HUES6 (cell line): ENCODE results near the gene DDIAS.
"Not testable (repeated sequence)": the region's sequence is repeated elsewhere in the genome, so short reads cannot be mapped to it uniquely, and the experiment has no call there.

ENCODE experiments used
- H3K27ac ChIP-seq: 2 replicates; pipeline ENCODE4 v1.7.0; 2013; ENCODE audit warnings: low read depth, mild to moderate bottlenecking, low read length, inconsistent platforms
- H3K27me3 ChIP-seq: 2 replicates; pipeline ENCODE4 v1.6.1; 2013; ENCODE audit warnings: low read length; ENCODE audit not compliant: control insufficient read depth, insufficient read depth
- H3K36me3 ChIP-seq: 2 replicates; pipeline ENCODE4 v1.6.1; 2013; ENCODE audit warnings: low read length; ENCODE audit not compliant: control insufficient read depth, insufficient read depth
- H3K4me1 ChIP-seq: 2 replicates; pipeline ENCODE4 v1.6.1; 2013; ENCODE audit warnings: low read length; ENCODE audit not compliant: control insufficient read depth, insufficient read depth
- H3K4me3 ChIP-seq: 2 replicates; pipeline ENCODE4 v1.5.1; 2013; ENCODE audit warnings: low read depth, low read length
- H3K9ac ChIP-seq: one replicate; pipeline ENCODE4 v1.6.1; 2013; ENCODE audit warnings: mild to moderate bottlenecking, low read length
- H3K9me3 ChIP-seq: 2 replicates; pipeline ENCODE4 v1.6.1; 2013; ENCODE audit warnings: low read depth, low read length; ENCODE audit not compliant: control insufficient read depth, insufficient read depth

DDIAS gene

DNA sequence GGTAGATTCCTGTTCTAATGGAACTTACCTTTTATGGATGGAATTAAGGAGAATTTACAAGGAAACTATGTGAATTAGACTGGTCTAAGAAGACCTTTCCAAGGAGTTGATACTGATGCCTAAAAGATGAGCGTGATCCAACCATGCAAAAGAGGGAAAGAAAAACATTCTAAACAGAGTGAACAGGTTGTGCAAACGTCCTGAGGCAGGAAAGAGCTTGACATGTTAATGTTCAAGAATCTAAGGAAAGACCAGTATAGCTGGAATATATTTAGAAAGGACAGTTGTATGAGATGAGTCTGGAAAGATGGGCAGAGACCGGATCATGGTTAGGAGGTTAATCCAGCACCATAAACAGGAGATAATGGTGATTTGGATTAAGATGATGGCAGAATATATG is 1.3 kb downstream of the DDIAS start:
- Histone ChIP-seq H3K4me1 (peaks cover 16% of the 10 kb centered on the region), H3K36me3 (no peaks in the 10 kb centered on the region), H3K27ac (no peak overlapping the region), H3K4me3 (peak overlapping the region; percentile 72), H3K27me3 (no peaks in the 10 kb centered on the region), H3K9me3 (no peaks in the 10 kb centered on the region), H3K9ac (no peak overlapping the region)

DNA sequence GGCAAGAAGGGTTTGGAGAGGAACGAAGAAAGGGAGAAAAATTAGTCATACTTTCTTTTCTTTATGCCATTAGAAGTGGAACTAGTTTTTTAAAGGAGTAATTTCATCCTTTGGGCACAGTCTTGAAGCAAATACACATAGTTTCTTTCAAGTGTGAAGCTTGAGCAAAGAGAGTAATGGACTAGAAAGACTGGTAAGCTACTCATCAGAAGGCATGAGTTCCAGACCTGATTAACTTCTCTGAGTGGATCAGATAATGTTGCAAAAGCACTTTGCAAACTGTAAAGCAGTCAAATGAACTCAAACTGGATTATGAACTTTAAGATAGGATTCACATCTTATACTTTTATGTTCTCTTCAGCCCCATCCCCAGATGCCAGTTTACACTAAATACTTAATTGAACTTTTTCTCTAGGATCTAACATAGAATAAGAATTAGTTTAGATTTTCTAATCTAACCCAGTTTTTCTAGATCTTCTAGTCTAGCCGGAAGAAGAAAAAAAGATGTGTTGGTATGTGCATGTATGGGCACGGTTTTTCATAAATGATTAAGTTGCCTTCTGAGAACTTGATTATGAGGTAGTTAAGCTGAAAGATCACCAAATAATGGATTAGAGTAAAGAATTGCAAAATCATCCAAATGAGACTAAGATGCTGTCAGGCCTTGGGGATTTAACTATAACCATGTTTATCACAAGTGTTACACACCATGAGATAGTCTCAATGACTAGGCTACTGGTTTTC is 2.5 kb downstream of the DDIAS start:
- Histone ChIP-seq H3K36me3 (no peaks in the 10 kb centered on the region), H3K27ac (no peak overlapping the region), H3K9ac (no peak overlapping the region), H3K27me3 (no peaks in the 10 kb centered on the region), H3K4me1 (peaks cover 27% of the 10 kb centered on the region), H3K9me3 (no peaks in the 10 kb centered on the region), H3K4me3 (no peak overlapping the region)

DNA sequence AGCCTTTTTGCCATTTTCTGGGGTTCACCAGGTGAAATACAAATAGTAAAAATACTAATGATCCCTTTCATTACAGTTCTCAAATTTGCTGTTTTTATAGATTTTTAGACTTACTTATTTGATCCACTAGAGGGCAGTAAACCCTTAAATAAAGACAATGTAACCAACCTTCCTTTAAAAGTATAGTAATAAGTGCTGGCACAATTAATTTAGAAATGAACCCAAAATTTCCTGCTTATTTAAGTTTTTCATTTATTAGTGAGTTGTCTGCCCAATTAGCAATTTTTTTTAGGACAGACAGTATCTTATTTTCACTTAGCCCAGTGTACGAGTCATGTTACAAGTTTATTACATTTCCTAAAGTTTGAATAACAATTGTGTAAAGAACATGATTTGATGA is 4.7 kb downstream of the DDIAS start:
- Histone ChIP-seq H3K36me3 (peaks cover 4% of the 10 kb centered on the region), H3K9ac (no peak overlapping the region), H3K4me1 (peaks cover 26% of the 10 kb centered on the region), H3K4me3 (no peak overlapping the region), H3K27me3 (no peaks in the 10 kb centered on the region), H3K9me3 (peaks cover under 1% of the 10 kb centered on the region; the same call in 1 of the 2 replicates), H3K27ac (no peak overlapping the region)

DNA sequence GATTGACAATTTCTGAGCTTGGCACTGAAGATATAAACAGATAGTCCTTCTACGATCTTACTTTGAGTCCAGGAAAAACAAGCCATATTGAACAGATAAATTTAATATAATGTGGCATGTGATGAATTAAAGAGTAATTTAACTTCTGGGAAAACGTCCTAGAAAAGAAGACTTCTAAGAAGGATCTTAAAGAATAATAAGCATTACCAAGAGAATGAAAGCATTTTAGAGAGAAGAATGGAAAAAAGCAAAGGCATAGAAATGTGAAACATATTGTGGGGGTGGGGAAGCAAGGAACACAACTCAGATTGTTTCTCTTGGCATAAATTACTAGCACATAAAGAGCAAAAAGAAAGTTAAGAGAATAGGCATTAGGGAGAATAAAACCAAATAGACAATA is 5.4 kb downstream of the DDIAS start:
- Histone ChIP-seq H3K4me1 (peaks cover 26% of the 10 kb centered on the region), H3K9me3 (peaks cover 8% of the 10 kb centered on the region), H3K4me3 (no peak overlapping the region), H3K9ac (no peak overlapping the region), H3K27me3 (no peaks in the 10 kb centered on the region), H3K27ac (no peak overlapping the region), H3K36me3 (peaks cover 10% of the 10 kb centered on the region)

DNA sequence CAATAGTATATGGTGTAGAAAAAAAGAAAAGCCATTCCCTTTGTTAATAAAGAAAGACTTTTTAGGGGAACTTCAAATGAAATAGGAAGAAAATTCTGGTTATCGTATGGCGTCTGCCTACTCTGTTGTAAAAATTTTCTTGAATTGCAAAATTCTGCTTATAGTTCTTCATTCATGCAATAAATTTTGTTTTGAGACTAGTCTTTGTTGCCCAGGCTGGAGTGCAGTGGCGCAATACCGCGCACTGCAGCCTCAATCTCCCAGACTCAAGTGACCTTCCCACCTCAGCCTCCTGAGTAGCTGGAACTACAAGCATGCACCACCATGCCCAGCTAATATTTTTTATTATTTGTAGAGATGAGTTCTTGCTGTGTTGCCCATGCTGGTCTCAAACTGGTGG is 5.8 kb downstream of the DDIAS start:
- Histone ChIP-seq H3K27me3 (no peaks in the 10 kb centered on the region), H3K27ac (no peak overlapping the region), H3K9me3 (peaks cover 12% of the 10 kb centered on the region), H3K9ac (no peak overlapping the region), H3K4me1 (peaks cover 26% of the 10 kb centered on the region), H3K36me3 (peaks cover 14% of the 10 kb centered on the region), H3K4me3 (no peak overlapping the region)

DNA sequence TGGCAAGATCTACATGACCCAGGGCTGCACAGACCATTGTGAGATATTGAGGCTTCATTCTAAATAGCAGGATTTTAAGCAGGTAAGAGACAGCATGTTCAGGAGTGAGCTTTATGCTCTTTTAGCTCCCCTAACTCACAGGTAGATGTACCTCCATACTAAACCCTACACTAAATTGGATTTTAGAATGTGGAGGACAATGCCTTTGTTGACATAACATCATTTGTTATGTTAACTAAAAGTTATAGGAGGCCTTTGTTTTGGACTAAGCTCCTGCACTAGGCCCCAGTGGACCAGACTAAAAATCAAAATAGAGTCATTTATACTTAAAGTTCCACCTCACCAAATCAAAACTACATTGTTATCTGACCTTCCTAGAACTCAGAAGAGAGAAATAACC is 6.8 kb downstream of the DDIAS start:
- H3K9me3 ChIP-seq, result peaks cover 12% of the 10 kb centered on the region
- H3K4me1 ChIP-seq, result peaks cover 26% of the 10 kb centered on the region
- peak overlapping the region; percentile 29; the same call in 1 of the 2 replicates for H3K27ac ChIP-seq
- no peak overlapping the region for H3K9ac ChIP-seq
- no peaks in the 10 kb centered on the region for H3K27me3 ChIP-seq
- H3K36me3 ChIP-seq, result peaks cover 19% of the 10 kb centered on the region
- H3K4me3 ChIP-seq, result peak overlapping the region; percentile 5

DNA sequence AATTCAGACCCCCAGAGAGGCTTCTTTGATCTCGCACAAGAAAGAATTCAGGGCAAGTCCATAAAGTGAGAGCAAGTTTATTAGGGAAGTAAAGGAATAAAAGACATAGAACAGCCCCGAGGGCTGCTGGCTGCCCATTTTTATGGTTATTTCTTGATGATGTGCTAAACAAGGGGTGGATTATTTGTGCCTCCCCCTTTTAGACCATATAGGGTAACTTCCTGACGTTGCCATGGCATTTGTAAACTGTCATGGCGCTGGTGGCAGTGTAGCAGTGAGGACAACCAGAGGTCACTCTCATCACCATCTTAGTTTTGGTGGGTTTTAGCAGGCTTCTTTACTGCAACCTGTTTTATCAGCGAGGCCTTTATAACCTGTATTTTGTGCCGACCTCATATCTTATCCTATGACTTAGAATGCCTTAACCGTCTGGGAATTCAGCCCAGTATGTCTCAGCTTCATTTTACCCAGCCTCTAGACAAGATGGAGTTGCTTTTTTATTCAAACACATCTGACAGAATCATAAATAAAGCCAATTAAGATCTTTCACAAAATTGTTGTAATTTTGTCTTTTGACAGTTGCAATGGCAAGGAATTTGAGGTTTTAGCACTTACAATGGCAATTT is 7.6 kb downstream of the DDIAS start:
- Histone ChIP-seq H3K4me3 (peak overlapping the region; percentile 5; the same call in 1 of the 2 replicates), H3K27me3 (no peaks in the 10 kb centered on the region), H3K9me3 (peaks cover 12% of the 10 kb centered on the region), H3K9ac (no peak overlapping the region), H3K4me1 (peaks cover 26% of the 10 kb centered on the region), H3K36me3 (peaks cover 26% of the 10 kb centered on the region), H3K27ac (peak overlapping the region; percentile 41)

DNA sequence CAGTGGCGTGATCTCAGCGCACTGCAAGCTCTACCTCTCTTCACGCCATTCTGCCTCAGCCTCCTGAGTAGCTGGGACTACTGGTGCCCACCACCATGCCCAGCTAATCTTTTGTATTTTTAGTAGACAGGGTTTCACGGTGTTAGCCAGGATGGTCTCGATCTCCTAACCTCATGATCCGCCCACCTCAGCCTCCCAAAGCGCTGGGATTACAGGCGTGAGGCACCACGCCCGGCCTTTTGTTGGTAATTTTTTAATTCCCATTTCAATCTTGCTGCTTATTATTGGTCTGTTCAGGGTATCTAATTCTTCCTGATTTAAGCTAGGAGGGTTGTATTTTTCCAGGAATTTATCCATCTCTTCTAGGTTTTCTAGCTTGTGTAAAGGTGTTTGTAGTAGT is 18.2 kb downstream of the DDIAS start:
- H3K36me3 ChIP-seq, result peaks cover 48% of the 10 kb centered on the region
- not testable (repeated sequence) for H3K27ac ChIP-seq, H3K4me3 ChIP-seq

DNA sequence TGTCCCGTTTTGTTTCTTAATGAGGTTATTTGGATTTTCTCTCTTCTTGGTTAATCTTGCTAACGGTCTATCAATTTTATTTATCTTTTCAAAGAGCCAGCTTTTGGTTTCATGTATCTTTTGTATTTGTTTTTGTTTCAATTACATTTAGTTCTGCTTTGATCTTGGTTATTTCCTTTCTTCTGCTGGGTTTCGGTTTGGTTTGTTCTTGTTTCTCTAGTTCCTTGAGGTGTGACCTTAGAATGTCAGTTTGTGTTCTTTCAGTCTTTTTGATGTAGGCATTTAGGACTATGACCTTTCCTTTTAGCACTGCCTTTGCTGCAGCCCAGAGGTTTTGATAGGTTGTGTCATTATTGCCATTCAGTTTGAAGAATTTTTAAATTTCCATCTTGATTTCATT is 18.7 kb downstream of the DDIAS start:
- not testable (repeated sequence) for H3K27me3 ChIP-seq, H3K9me3 ChIP-seq, H3K4me3 ChIP-seq, H3K9ac ChIP-seq, H3K27ac ChIP-seq, H3K4me1 ChIP-seq
- peaks cover 48% of the 10 kb centered on the region for H3K36me3 ChIP-seq

More for the DNA sequence above, 18.2 kb downstream of the DDIAS start:
- H3K9me3 ChIP-seq, H3K27me3 ChIP-seq, H3K4me1 ChIP-seq, H3K9ac ChIP-seq: not testable (repeated sequence)

DNA sequence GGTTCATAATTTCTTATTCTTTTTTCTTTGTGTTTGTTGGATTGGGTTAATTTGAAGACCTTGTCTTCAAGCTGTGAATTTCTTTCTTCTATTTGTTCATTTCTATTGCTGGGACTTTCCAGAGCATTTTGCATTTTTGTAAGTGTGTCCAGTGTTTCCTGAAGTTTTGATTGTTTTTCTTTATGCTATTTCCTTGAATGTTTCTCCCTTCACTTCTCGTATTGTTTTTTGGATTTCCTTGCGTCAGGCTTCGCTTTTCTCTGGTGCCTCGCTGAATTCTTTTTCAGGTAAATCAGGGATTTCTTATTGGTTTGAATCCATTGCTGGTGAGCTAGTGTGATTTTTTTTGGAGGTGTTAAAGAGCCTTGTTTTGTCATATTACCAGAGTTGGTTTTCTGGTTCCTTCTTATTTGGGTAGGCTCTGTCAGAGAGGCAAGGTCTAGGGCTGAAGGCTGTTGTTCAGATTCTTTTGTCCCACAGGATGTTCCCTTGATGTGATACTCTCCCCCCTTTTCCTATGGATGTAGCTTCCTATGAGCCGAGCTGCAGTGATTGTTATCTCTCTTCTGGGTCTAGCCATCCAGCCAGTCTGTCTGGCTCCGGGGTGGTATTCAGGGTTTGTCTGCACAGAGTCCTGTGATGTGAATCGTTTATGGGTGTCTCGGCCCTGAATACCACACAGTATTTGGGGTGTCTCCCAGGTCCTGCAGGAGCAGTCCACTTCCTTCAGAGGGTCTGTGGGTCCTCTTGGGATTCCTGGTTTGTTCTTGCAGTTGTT is 21.0 kb downstream of the DDIAS start:
- H3K4me1 ChIP-seq, H3K27me3 ChIP-seq, H3K9me3 ChIP-seq, H3K9ac ChIP-seq, H3K27ac ChIP-seq, H3K4me3 ChIP-seq: not testable (repeated sequence)
- peaks cover 31% of the 10 kb centered on the region for H3K36me3 ChIP-seq
